Measurements from ENCODE around the gene REEP3.
"Not testable (repeated sequence)": the region's sequence is repeated elsewhere in the genome, so short reads cannot be mapped to it uniquely, and the experiment has no call there.

REEP3 gene

GRCh38 chr10:63547628-63548360 lies 26.6 kb downstream of the REEP3 start:
- no peak for DNase-seq (ENCODE audit: low read depth in 3 of 3, low spot score in 1 of 3)

GRCh38 chr10:63548860-63549259 lies 27.7 kb downstream of the REEP3 start:
- DNase-seq (ENCODE audit: low read depth in 3 of 3, low spot score in 1 of 3), result no peak

- no peak for DNase-seq (ENCODE audit: low read depth in 3 of 3, low spot score in 1 of 3)
Measured at GRCh38 chr10:63549810-63550209, 28.6 kb downstream of the REEP3 start.

- DNase-seq (ENCODE audit: low read depth in 3 of 3, low spot score in 1 of 3), result no peak
Measured at GRCh38 chr10:63553031-63553430, 31.8 kb downstream of the REEP3 start.

DNA sequence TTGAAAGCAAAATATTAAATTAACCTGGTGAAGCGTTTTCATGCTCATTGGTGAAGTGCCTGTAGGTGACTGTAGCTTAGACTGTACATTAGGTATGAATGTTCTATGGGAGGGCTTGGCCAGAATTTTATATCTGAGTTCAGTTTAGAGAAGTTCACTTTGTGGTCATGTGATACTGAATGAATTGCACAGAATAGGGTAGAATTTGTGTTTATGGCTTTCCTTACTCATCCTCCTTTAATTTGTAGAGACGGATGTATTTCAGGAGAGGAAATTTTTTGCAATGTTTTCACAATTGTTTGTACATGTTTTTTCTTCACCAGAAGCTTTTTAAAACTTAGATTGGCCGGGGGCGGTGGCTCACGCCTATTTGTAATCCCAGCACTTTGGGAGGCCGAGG lies 32.3 kb downstream of the REEP3 start:
- DNase-seq (ENCODE audit: low read depth in 3 of 3, low spot score in 1 of 3), result no peak

DNA sequence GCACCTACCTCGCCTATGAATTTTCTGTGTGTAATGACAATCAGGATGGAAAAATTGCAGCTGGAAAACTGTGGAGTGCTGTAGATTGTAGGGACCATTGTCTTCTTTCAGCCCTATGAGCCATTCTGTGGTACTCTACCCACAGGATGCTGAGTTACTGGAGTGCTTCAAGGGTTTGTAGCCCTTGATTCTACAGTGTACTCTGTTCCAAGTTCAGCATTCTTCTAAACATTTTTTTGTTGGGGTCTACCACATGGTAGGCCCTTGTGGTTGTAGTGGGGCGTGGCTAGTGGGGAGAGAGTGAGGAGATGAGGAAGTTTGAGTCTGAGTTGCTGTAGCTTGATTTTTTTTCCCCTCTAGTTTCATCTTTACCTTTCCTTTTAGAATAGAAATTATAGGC lies 33.5 kb downstream of the REEP3 start:
- DNase-seq (ENCODE audit: low read depth in 3 of 3, low spot score in 1 of 3), result no peak

DNA sequence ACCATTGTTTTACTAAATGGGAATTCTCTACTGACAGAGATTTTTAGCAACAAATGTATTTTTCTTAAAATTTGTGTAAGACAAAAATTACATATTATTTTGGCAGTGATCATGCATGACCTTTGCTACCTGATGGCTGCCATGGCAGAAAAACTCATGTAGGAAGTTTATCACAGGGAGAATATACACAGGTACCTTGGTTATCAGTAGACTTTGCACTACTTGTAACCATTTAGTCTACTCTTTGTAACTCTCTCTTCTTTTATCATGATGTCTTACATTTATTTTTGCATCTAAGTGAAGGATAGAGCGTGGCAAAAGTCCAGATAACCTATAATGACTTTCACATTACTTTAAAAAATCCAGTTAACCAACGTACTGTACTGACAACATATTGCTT lies 34.1 kb downstream of the REEP3 start:
- DNase-seq (ENCODE audit: low read depth in 3 of 3, low spot score in 1 of 3), result no peak

DNA sequence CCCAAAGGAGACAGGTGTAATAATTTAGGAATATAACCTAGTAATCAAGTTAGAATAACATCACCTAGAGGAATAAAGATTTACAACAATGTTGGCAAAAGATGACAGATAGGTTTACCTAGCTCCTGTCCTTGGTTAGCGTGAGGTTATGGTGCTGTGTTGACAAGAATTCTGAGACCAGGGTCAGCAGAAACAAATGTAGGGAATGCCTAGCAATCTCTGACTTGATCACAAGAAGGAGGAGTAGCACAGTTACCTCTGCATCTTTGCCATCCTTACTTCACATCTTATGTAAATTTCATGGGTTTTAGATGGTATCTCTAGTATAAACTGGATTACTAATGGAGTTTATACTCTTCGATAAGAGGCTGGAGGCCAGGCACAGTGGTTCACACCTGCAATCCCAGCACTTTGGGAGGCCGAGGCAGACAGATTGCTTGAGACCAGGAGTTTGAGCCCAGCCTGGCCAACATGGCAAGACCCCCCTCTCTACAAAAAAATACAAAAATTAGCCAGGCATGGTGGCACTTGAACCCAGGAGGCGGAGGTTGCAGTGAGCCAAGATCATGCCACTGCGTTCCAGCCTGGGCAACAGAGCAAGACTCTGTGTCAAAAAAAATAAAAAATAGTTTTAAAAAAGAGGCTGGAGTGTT lies 37.1 kb downstream of the REEP3 start:
- DNase-seq (ENCODE audit: low read depth in 3 of 3, low spot score in 1 of 3), result no peak

GRCh38 chr10:63561341-63561740 lies 40.1 kb downstream of the REEP3 start:
- DNase-seq (ENCODE audit: low read depth in 3 of 3, low spot score in 1 of 3), result no peak

- DNase-seq (ENCODE audit: low read depth in 3 of 3, low spot score in 1 of 3), result no peak
Measured at GRCh38 chr10:63562391-63562790, 41.2 kb downstream of the REEP3 start.

DNA sequence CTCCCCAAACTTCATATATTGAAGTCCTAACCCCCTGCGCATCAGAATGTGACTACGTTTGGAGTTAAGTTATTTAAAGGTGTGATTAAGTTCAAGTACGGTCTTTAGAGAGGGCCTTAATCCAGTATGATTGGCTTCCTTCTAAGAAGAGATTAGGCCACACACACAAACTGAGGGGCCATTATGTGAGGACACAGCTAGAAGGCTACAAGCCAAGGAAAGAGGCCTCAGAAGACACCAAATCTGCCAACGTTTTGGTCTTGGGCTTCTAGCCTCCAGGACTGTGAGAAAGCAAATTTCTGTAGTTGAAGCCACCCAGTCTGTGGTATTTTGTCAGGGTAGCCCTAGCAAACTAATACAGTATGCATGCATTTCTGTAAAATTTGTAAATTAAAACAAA lies 41.7 kb downstream of the REEP3 start:
- no peak for DNase-seq (ENCODE audit: low read depth in 3 of 3, low spot score in 1 of 3)

DNA sequence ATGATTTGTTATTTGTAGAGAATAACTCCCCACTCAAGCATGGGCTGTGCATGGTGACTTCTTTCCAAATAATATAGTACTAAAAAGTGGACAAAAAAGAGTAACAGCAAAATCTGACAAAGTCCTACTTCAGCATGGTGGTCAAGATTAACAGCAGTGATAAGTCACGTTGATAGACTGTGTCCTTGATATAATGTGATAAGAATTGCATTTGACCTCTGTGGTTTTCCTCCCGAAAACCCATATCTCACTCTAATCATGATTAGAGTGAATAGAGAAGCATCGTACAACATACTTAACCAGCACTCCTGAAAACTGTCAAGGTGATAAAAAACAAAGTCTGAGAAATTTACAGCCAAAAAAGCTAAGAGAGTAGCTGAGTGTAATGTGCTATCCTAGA lies 42.4 kb downstream of the REEP3 start:
- no peak for DNase-seq (ENCODE audit: low read depth in 3 of 3, low spot score in 1 of 3)

- DNase-seq (ENCODE audit: low read depth in 3 of 3, low spot score in 1 of 3), result not testable (repeated sequence)
Measured at GRCh38 chr10:63564731-63565130, 43.5 kb downstream of the REEP3 start.

DNA sequence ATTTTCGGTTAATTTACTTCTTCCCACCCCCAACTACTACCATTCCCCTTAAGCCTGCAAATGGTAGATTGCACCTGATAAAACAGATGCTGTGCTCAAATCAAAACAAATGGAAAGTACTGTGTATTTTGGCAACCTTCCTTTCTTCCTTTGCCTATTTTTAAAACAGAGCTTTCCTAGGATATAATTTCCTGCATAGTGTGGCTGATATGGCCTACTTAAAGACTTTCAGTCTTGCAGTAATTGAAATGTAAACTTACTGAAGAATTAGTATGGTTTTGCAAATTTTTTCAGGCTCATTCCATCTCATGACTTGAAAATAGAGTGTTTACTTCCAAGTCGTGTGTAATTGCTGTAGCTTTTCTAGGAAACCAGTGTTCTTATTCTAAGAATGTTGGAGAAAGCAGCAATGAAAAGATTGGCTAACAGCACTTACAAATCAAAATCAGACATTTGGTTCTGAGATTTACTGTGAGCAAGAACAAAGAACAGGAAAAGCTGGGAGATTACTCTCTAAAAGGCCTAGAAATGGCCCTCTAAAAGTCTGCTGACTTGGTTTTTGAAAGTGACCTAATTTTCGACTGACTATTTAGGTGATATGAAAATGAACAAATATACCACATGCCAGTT lies 52.0 kb downstream of the REEP3 start:
- no peak for DNase-seq (ENCODE audit: low read depth in 3 of 3, low spot score in 1 of 3)

- DNase-seq (ENCODE audit: low read depth in 3 of 3, low spot score in 1 of 3), result no peak
Measured at GRCh38 chr10:63574011-63574410, 52.8 kb downstream of the REEP3 start.

DNA sequence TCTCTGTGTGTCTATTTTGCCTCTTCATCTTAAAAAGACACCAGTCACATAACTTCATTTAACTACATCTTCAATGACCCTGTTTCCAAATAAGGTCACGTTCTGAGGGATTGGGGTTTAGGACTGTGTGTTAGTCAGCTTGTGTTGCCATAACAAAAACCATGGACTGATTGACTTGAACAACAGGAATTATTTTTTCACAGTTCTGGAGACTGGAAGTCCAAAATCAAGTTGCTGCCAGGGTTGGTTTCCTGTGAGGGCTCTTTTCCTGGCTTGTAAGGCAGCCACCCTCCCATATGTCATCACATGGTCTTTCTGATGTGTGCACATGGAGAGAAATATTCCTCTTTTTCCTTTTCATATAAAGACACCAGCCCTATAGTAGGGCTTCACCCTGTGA lies 55.3 kb downstream of the REEP3 start:
- no peak for DNase-seq (ENCODE audit: low read depth in 3 of 3, low spot score in 1 of 3)

GRCh38 chr10:63578501-63578900 lies 57.3 kb downstream of the REEP3 start:
- no peak for DNase-seq (ENCODE audit: low read depth in 3 of 3, low spot score in 1 of 3)

DNA sequence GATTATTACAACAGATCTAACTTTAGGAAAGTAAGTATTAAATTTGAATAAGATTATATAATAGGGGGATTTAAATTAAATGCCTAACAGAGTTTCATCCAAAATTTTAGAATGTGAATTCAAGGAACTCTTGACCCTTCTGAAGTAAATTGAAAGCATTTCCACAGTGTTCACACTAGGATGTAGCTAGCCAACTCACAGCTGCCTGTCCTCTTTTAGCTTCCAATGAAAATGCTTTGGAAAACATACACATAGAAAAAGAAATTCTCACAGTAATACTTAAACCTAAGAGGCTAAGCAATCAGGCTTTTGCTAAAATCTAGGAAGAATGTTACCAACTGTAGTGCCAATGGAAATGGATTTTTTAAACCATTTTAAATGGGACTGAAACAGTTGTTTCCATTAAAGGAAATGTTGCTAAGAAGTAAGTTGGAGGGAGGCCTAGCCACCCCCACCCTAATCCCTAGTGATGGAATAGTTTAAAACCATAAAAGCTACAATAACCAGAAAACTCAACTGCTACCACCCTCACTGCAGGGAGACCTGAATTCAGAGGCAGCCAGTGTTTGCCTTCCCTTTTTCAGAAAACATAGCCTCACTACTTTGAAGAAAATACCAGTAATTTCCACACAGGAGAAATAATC lies 58.3 kb downstream of the REEP3 start:
- DNase-seq (ENCODE audit: low read depth in 3 of 3, low spot score in 1 of 3), result no peak

DNA sequence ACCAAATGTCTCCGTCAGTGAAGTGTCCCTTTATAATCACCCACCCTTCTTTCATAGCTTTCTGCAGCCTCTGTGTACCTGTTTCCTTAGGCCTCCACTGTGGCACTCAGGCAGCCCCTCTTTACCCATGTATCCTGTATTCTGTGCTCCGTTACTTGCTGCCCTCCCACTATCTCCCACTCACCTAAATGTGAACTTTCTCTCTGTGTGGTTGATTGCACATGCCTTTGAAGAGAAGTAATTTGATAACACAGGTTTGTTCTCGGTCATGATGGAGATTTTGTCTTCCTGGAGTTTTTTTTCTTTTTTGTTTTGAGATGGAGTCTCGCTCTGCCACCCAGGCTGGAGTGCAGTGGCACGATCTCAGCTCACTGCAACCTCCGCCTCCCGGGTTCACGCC lies 61.5 kb downstream of the REEP3 start:
- DNase-seq (ENCODE audit: low read depth in 3 of 3, low spot score in 1 of 3), result no peak

GRCh38 chr10:63583397-63583796 lies 62.2 kb downstream of the REEP3 start:
- no peak for DNase-seq (ENCODE audit: low read depth in 3 of 3, low spot score in 1 of 3)

- DNase-seq (ENCODE audit: low read depth in 3 of 3, low spot score in 1 of 3), result no peak
Measured at GRCh38 chr10:63583909-63584724, 62.9 kb downstream of the REEP3 start.

All from stimulated activated CD4-positive, alpha-beta T cell treated with anti-CD3 and anti-CD28 coated beads, TNF-alpha, amount 100 ng/mL, for 1 hour (primary cell).